HS-5 (cell line): ENCODE results near the gene GYG1.

Source experiments
- DNase-seq: peaks from one replicate; pipeline ENCODE4 v3.0.0-alpha.2; 2012; ENCODE audit warnings: low read depth

GYG1 gene

GRCh38 chr3:148990236-148990635 lies 1.1 kb upstream of the GYG1 start:
- DNase-seq, result no peak

GRCh38 chr3:148992027-148992634 lies 791 bp downstream of the GYG1 start:
- DNase-seq, result no peak

DNA sequence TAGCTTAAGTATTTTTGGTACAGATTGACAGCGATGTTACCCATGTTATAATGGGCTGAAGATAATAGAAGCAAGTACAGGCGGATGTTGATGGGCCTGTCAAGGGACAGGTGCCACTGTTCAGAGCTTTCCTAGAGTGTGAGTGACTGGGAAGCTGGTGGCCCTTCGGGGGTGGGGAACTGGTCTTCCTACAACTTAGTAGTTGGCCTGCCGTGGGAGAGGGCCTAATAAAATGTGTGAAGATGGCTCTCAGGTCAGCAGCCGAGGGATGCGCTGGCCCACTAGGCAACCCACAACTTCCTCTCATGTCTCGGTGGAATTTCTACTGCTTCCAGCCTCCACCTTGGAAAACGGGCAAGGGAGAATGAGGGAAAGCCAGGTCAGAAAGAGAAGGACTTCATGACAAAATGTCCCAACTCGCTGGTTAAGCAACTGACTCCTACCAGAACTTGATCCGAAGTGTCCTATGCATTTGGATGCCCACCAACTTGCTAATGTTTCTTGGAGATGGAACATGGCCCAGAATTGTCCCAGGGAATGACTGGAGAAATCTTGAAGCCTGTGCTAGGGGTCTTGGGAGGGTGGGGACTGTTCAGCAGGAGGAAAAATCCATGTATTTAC lies 1.4 kb downstream of the GYG1 start:
- DNase-seq, result no peak

DNA sequence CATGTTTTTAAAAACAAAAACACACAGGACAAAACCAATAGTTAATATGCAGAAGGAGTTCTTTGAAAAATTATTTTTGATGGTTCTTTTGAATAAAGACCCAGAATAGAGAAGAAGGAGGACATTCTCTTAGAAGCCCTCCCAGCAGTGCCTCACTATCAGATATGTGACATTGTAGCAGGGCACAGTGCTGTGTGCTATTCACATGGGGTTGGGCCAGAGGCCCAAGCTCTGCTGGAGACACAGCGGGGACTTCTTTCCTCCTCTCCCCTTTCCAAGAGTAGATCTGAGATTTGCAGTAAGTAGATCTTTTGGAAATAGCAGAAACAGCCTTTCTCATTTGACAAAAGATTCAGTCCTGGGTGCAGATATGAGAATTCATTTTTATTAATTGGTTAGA lies 6.3 kb downstream of the GYG1 start:
- DNase-seq, result no peak

GRCh38 chr3:148998297-148998696 lies 7.0 kb downstream of the GYG1 start:
- no peak for DNase-seq

- DNase-seq, result no peak
These were observed 7.5 kb downstream of the GYG1 start for GRCh38 chr3:148998715-148999423.

GRCh38 chr3:148999806-149000205 lies 8.5 kb downstream of the GYG1 start:
- DNase-seq, result no peak

- DNase-seq, result no peak
These were observed 8.9 kb downstream of the GYG1 start for GRCh38 chr3:149000206-149000745.

GRCh38 chr3:149001727-149002126 lies 10.4 kb downstream of the GYG1 start:
- no peak for DNase-seq

- no peak for DNase-seq
These were observed 12.4 kb downstream of the GYG1 start for GRCh38 chr3:149003653-149004305.

DNA sequence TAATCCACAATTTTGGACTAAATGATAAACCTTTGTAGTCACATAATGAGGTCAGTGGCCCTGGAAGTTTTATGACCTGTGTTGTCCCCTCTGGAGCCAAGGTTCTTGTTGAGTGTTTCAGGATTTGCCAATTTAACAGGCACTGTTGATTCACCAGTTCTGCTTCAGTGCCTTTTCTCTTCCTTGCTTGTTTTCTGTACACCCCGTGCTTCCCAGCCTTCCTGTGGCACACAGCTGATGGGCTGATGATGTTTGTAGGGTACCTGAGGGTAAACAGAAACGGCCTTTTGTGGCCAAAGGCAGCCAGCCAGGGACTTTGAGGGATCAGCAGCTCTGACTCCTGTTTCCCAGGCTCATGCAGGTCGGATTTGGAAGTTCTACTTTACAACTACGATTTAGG lies 13.3 kb downstream of the GYG1 start:
- no peak for DNase-seq

DNA sequence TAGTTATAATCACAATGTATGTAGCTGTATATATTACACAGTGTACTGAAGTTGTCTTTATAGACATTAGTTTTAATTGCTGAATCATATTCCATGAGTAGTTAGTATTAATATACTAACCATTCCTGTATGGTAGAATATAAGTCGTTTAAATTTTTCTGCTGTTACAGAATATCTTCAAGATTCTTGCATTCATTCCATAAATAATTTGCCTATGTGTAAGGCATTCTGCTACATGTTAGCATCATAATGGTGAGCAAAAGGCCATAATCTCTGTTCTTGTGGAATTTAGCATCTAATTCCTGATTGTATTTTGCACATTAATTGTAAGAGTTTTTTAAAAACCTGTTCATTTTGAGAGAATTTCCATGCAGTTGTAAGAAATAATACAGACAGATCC lies 14.1 kb downstream of the GYG1 start:
- DNase-seq, result no peak

DNA sequence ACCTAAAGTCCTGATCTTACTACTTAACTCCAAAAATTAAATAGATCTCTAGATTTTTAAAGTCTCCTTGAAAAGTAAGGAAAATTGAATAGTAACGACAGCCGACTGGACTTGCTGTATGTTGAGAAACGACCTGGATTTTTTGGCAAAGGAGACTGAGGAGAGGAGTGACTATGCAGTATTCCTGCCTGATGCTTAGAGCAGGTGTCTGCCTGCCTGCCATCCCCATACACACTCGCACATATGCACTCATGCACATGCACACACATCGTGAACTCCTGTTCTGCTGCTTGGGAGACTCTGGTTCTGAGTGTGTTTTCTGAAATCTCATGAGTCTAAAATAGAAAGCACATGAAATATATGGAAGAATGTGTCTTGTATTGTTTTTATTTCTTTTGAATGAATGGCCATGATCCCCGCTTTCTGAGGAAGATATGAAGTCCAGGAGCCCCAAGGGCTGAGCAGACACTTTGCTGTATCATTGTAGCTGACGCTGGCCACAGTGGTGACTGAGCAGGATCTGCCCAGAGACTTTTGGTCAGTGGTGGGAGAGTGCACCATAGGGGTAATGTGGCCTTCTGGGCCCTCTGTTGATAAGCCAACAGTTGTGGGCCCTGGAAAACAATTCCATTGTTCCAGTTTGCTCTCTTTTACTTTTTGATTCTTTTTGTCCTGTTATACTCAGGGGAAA lies 16.4 kb downstream of the GYG1 start:
- DNase-seq, result no peak

DNA sequence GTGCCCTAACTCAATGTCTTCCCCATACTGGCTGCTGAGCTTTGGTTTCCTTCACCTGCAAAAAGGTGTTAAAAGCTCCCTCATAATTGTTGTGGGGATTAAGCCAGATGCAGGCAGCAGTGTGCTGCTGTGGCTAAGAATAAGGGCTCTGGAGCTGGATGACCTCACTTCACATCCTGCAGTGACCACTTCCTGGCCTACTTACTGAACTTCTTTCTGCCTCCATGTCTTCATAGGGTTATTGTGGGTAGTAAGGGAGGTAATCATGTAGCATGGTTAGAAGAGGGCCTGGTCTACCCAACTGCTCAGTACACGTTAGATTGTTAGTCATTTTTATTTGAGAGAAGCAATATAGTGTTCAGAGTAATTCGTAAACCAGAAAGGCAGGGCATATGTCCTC lies 18.4 kb downstream of the GYG1 start:
- no peak for DNase-seq

DNA sequence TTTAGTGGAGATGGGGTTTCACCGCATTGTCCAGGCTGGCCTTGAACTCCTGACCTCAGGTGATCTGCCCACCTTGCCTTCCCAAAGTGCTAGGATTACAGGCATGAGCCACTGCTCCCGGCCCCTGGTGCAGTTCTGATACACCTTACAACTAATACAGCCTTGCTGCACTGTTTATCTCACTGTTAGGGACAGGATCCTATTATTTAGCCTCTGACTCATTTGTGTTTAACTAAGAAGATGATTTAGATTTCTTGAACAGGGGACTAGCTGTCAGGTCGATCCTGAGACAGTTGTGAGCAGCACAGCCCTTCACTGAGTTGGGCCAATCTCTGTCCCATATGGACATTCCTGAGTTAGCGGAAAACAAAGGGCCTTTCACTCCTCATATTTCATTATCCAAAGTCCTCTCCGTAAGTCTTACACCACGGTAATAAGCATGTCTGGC lies 19.2 kb downstream of the GYG1 start:
- no peak for DNase-seq

- no peak for DNase-seq
These were observed 19.6 kb downstream of the GYG1 start for GRCh38 chr3:149010966-149011365.

GRCh38 chr3:149011676-149012075 lies 20.3 kb downstream of the GYG1 start:
- no peak for DNase-seq

- no peak for DNase-seq
These were observed 22.4 kb downstream of the GYG1 start for GRCh38 chr3:149013726-149014125.

- DNase-seq, result no peak
These were observed 24.1 kb downstream of the GYG1 start for GRCh38 chr3:149015393-149015792.

DNA sequence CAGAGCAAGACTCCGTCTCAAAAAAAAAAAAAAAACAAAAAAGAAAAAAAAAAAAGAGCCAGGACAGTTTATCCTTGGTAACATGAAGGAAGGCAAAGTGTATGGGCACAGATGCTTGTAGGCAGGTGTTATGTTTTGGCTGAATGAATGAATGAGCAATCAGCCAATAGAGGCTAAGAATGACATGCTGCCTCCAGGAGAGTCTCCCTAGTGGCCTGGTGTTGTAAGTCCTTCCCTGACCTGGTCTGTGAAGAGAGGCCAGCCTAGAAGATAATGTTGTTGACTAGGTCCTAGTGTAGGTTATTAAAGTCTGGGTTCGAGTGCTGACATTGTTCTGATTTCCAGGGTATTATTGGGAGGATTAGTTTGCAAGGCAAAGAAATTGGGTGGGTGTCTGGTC lies 24.9 kb downstream of the GYG1 start:
- no peak for DNase-seq

GRCh38 chr3:149016669-149017541 lies 25.6 kb downstream of the GYG1 start:
- peak; percentile 90 for DNase-seq
